Measurements from ENCODE around the gene RAB26.

DNA sequence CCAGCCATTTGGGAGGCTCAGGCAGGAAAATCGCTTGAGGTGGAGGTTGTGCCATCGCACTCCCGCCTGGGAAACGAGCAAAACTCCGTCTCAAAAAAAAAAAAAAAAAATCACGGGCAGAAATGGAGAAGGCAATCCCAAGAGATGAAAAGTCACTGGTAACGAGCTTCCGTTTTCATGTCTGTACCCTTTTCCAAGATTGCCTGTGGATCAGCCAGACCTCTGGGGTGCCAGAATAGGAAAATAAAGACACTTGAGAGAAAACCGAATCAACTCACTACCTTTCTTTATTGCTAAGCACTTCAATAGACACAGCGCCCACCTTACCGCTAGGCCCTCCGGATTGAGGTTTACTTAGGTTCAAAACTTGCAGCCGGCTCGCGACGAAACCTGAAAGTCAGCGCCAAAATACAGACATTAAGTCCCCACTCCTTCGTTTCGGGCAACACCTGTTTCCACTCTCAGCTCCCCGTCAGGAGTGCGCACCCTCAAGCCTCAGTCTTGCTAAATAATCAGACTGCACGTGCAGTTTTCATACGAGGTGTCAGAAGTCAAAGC, 6.2 kb downstream of the RAB26 start:
- TF ChIP-seq ARNTL (CRISPR knock-in tag; IDR thresholded peaks at IDR 0.05; ENCODE audit: borderline replicate concordance, low read depth) (no peak), GLIS3 (CRISPR knock-in tag; IDR thresholded peaks at IDR 0.05) (no peak), OSR1 (CRISPR knock-in tag; IDR thresholded peaks at IDR 0.05) (no peak)
- TF ChIP-seq, protein P1, sequence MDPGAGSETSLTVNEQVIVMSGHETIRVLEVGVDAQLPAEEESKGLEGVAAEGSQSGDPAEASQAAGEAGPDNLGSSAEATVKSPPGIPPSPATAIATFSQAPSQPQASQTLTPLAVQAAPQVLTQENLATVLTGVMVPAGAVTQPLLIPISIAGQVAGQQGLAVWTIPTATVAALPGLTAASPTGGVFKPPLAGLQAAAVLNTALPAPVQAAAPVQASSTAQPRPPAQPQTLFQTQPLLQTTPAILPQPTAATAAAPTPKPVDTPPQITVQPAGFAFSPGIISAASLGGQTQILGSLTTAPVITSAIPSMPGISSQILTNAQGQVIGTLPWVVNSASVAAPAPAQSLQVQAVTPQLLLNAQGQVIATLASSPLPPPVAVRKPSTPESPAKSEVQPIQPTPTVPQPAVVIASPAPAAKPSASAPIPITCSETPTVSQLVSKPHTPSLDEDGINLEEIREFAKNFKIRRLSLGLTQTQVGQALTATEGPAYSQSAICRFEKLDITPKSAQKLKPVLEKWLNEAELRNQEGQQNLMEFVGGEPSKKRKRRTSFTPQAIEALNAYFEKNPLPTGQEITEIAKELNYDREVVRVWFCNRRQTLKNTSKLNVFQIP (CRISPR knock-in tag; IDR thresholded peaks at IDR 0.05; ENCODE audit: borderline replicate concordance, low read depth), result no peak

Measured in SK-N-SH treated with all-trans-retinoic acid at 6 μM for 48 hours (cell line).